ENCODE measurements around the gene GLS.

GRCh38 chr2:190893157-190893556, 12.5 kb downstream of the GLS start:
- TF ChIP-seq CTCF (IDR thresholded peaks at IDR 0.05 in 4 of 5, conservative IDR thresholded peaks at IDR 0.05 in 1 of 5) (no peak), POLR2A (IDR thresholded peaks at IDR 0.05) (no peak)

All from gastrocnemius medialis (tissue), 4 donors.